ENCODE results near the gene RAB5A. TPM values are rescaled to one million over a fixed set of nuclear protein-coding genes. Genes with fewer than 3 reads are reported as not detected.

RAB5A gene
- total RNA-seq, 1 experiment from 2014 or later: 86.8 TPM

- no peak overlapping the region for H3K4me2 ChIP-seq (ENCODE audit: low read length)
- ChIA-PET POLR2A (ENCODE audit: unreplicated experiment) (no interaction called here), CTCF (no interaction called here)
- H3K79me2 ChIP-seq (ENCODE audit: low read length): peaks cover 97% of the 10 kb centered on the region
- no TSS peak for BruUV-seq (replicated peaks)
- ATAC-seq (no peak), DNase-seq (no peak)
- no peak overlapping the region for H2AFZ ChIP-seq (ENCODE audit: low read length)
- no peak overlapping the region for H3K9ac ChIP-seq (ENCODE audit: low read length)
- no peaks in the 10 kb centered on the region for H3F3A ChIP-seq (ENCODE audit: low read length, unreplicated experiment)
- no peaks in the 10 kb centered on the region for H3K9me3 ChIP-seq (ENCODE audit: low read length)
- H3K4me1 ChIP-seq (ENCODE audit: insufficient read depth, low read length): no peaks in the 10 kb centered on the region
- H3K9me2 ChIP-seq (replicated peaks; ENCODE audit: low read length): no peaks in the 10 kb centered on the region
- intact Hi-C loops (cut with micrococcal nuclease): no loop called here
- H3K36me3 ChIP-seq (ENCODE audit: low read depth, low read length): peaks cover 19% of the 10 kb centered on the region; the same call in 1 of the 2 replicates
- TF ChIP-seq EZH2phosphoT487 (IDR thresholded peaks at IDR 0.05; ENCODE audit: borderline replicate concordance, low read length) (no peak), EZH2 (IDR thresholded peaks at IDR 0.05; ENCODE audit: low read length, unreplicated experiment) (no peak), CTCF (conservative IDR thresholded peaks at IDR 0.05; ENCODE audit: low read depth, low read length) (no peak)
- no peak overlapping the region for H3K4me3 ChIP-seq (ENCODE audit: low read length)
- H3K27me3 ChIP-seq (ENCODE audit: low read length): no peaks in the 10 kb centered on the region
- no peak overlapping the region for H3K27ac ChIP-seq (ENCODE audit: low read length)
- peaks cover 32% of the 10 kb centered on the region for H4K20me1 ChIP-seq (ENCODE audit: low read length)
Observed at GRCh38 chr3:19959505-19959904, 12.6 kb downstream of the RAB5A start.

GRCh38 chr3:19960696-19961095, 13.8 kb downstream of the RAB5A start:
- ATAC-seq (no peak), DNase-seq (no peak)
- BruUV-seq (replicated peaks): no TSS peak
- no peaks in the 10 kb centered on the region for H3F3A ChIP-seq (ENCODE audit: low read length, unreplicated experiment)
- peaks cover 97% of the 10 kb centered on the region for H3K79me2 ChIP-seq (ENCODE audit: low read length)
- no peak overlapping the region for H3K4me2 ChIP-seq (ENCODE audit: low read length)
- no peak overlapping the region for H3K27ac ChIP-seq (ENCODE audit: low read length)
- intact Hi-C loops (cut with micrococcal nuclease): no loop called here
- CTCF ChIA-PET: no interaction called here
- no peaks in the 10 kb centered on the region for H3K27me3 ChIP-seq (ENCODE audit: low read length)
- TF ChIP-seq EZH2phosphoT487 (IDR thresholded peaks at IDR 0.05; ENCODE audit: borderline replicate concordance, low read length) (no peak), CTCF (conservative IDR thresholded peaks at IDR 0.05; ENCODE audit: low read depth, low read length) (no peak), EZH2 (IDR thresholded peaks at IDR 0.05; ENCODE audit: low read length, unreplicated experiment) (no peak)
- H3K9ac ChIP-seq (ENCODE audit: low read length): no peak overlapping the region
- H3K4me1 ChIP-seq (ENCODE audit: insufficient read depth, low read length): no peaks in the 10 kb centered on the region
- peaks cover 32% of the 10 kb centered on the region for H4K20me1 ChIP-seq (ENCODE audit: low read length)
- no peaks in the 10 kb centered on the region for H3K9me3 ChIP-seq (ENCODE audit: low read length)
- peaks cover 10% of the 10 kb centered on the region; the same call in 1 of the 2 replicates for H3K36me3 ChIP-seq (ENCODE audit: low read depth, low read length)
- POLR2A ChIA-PET (ENCODE audit: unreplicated experiment): no interaction called here
- H3K9me2 ChIP-seq (replicated peaks; ENCODE audit: low read length): no peaks in the 10 kb centered on the region
- no peak overlapping the region for H3K4me3 ChIP-seq (ENCODE audit: low read length)
- no peak overlapping the region for H2AFZ ChIP-seq (ENCODE audit: low read length)

- Histone ChIP-seq H3K4me1 (ENCODE audit: insufficient read depth, low read length) (no peaks in the 10 kb centered on the region), H3K36me3 (ENCODE audit: low read depth, low read length) (peaks cover 12% of the 10 kb centered on the region; the same call in 1 of the 2 replicates), H2AFZ (ENCODE audit: low read length) (no peak overlapping the region), H3K79me2 (ENCODE audit: low read length) (peaks cover 97% of the 10 kb centered on the region), H3K27me3 (ENCODE audit: low read length) (no peaks in the 10 kb centered on the region), H3K9ac (ENCODE audit: low read length) (no peak overlapping the region), H3K9me3 (ENCODE audit: low read length) (no peaks in the 10 kb centered on the region), H3K4me2 (ENCODE audit: low read length) (no peak overlapping the region), H4K20me1 (ENCODE audit: low read length) (peaks cover 33% of the 10 kb centered on the region), H3K27ac (ENCODE audit: low read length) (no peak overlapping the region), H3K4me3 (ENCODE audit: low read length) (no peak overlapping the region), H3K9me2 (replicated peaks; ENCODE audit: low read length) (no peaks in the 10 kb centered on the region), H3F3A (ENCODE audit: low read length, unreplicated experiment) (no peaks in the 10 kb centered on the region)
- DNase-seq (no peak), ATAC-seq (no peak)
- ChIA-PET POLR2A (ENCODE audit: unreplicated experiment) (no interaction called here), CTCF (no interaction called here)
- intact Hi-C loops (cut with micrococcal nuclease): no loop called here
- BruUV-seq (replicated peaks): no TSS peak
- TF ChIP-seq EZH2phosphoT487 (IDR thresholded peaks at IDR 0.05; ENCODE audit: borderline replicate concordance, low read length): no peak
- no peak for TF ChIP-seq CTCF (conservative IDR thresholded peaks at IDR 0.05; ENCODE audit: low read depth, low read length)
- TF ChIP-seq EZH2 (IDR thresholded peaks at IDR 0.05; ENCODE audit: low read length, unreplicated experiment): no peak
Observed at GRCh38 chr3:19961960-19962359, 15.1 kb downstream of the RAB5A start.

Data from PC-3 (cell line).